DMS 273 treated with DMSO at 0.1 percent for 48 hours (cell line): Measurements from ENCODE around the gene CCL20.
"Not testable (repeated sequence)": the region's sequence is repeated elsewhere in the genome, so short reads cannot be mapped to it uniquely, and the experiment has no call there.

ENCODE experiments used
- DNase-seq: peaks from one replicate; lab custom pipeline; 2025; lab: John Stamatoyannopoulos, UW

CCL20 gene, protein sequence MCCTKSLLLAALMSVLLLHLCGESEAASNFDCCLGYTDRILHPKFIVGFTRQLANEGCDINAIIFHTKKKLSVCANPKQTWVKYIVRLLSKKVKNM

DNA sequence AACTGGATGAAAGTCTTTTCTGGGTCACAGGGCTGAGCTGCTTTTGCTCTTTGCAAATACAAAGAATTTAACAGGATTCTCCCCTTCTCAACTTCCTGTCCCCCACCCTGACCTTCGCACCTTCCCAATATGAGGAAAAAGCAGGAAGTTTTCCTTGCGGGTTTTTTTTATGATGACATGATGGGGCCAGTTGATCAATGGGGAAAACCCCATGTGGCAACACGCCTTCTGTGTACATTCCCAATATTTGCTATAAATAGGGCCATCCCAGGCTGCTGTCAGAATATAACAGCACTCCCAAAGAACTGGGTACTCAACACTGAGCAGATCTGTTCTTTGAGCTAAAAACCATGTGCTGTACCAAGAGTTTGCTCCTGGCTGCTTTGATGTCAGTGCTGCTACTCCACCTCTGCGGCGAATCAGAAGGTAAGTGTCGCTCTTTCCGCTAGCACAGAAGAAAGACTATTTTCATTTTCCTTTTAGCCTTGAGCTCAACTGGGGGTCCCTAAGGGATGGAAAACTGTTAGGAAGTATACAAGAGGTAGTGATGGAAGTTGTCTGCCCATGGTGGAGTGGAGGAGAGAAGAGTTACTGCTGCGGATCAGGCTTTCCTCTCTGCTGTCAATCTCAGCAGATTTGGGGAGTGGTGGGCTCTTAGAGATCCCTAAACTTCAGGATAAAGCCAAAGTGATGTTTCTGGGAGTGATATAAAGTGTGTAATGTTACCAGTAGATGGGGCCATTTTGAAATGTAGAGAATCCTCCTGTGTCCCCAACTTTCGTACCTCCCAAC lies at the start of gene CCL20:
Gene CCL20, plus strand, starts transcription at position 281 of the 792 bp plus-strand sequence. Its CDS starts 70 bp downstream, at position 351.
- no peak for DNase-seq

DNA sequence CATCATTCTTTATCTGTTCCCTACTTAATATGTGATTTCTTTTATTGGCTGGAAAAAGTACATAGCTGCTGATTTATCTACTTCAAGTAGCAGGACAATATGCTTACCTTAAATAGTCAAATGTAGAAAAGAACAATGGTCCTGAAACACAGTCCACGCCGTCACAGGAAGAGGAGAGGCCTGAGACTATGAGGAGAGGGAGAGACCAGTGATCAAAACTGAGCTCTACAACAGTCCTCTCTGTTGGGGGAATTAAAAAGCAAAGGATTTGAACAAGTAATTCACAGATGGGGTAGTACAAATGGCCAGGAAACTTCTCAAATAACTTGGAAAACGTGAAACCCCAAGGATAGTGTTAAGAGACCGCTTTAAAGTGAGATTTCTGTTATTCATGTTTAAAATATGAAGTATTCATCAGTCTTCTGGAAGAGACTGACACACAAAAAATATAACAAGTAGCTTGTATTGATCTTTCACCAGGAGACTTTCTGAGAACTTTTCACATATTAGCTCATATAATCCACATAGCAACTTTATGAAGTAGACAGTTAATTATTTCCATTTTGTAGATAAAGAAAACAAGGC lies 47.8 kb upstream of the CCL20 start:
- no peak for DNase-seq

DNA sequence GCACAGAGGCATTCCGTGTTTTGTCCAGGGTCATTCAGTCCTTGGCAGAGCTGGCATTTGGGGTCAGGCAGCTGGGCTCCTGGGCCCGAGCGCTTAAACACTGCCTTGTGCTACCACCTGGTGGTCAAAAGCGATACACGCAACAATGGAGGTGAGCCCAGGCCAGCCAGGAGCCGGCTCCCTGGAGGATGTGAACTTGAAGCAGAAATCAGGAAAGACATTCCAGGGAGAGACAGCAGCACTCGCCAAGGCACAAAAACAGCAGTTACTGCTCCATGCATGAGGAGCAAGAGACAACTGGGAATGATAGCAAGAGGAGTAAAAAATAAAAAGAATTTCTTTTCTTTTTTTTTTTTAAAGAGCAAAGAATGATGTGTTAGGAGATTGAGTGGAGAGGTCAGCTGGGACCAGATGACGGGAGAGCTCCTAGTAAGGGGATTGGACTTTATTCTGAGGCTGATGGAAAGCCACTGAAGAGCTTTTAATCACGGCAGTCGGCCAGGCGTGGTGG lies 47.2 kb upstream of the CCL20 start:
- peak; percentile 9 for DNase-seq

DNA sequence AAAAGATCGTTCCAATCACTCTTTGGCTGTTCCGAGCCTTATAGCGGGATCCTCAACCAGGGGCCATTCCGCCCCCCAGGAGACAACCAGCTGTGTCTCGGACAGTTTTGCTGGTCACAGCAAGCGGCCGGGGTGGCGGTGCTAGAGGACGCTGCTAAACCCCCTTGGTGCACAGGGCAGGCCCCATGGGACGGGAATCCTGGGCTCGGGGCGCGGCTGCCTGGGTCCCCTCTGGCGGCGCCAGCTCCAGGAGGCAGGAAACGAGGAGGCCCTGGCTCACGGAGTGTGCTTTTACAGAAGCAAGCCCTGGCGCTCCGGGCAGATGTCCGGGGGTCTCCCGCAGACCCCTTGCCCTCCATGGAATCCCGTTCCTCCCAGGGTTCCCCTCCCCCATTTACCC lies 45.8 kb upstream of the CCL20 start:
- DNase-seq: no peak

DNA sequence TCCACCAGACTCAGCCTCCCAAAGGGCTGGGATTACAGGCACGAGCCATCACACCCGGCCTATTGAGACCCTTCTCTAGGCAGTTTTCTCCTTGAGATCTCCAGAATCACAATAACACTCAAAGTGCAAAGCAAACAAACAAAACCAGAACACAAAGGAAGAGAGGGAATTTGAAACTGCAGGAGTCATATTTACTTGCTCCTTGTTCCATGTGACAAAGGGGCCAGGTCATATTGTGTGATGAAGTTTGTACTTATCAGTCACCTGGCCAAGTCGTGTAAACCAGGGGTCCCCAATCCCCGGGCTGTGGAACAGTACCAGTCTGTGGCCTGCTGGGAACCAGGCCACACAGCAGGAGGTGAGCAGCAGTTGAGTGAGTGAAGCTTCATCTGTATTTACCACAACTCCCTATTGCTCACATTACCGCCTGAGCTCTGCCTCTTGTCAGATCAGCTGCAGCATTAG lies 41.4 kb upstream of the CCL20 start:
- DNase-seq: no peak

DNA sequence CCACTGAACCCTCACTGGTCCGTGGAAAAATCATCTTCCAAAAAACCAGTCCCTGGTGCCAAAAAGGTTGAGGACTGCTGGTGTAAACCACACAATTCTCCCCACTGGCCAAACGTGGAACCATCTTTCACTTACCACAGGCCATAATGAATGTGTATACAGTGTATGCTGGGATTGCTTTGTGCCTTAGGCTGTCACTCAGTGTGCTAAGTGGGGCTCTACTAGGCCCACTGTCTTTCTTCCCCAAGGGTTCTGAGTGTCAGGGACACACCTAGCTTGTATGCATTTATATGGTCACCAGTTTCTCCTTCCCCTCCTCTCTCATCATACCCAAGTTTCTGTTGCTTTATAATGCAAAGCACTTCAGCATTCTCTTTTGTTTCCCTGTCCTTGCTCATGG lies 40.7 kb upstream of the CCL20 start:
- DNase-seq: no peak

DNA sequence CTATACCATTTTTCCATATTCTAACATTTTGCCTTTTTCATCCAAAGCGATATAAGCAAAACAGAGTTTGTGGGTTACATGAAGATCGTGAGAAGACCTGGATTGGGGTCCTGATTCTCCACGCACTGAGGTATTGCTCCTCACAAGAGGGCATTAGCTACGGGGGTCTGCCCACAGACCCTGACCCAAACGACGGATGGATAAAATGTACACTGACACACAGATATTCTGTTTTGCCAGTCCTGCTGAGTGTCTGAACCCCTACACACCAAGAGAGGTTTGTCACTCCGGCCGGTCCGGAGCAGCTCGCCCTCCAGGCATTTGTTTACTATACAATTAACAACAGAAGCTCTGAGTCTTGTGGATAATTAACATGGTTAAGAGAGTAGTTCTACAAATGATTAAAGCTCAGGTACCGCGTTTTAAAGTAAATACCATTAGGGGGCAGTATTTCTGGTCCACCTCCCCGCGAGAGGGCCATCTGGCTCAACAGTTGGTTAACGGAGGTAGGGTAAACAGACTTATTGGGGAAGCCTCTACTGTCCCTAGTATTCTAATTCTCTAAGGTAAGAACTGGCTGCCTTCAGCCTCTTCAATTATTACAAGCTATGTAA lies 39.5 kb upstream of the CCL20 start:
- no peak for DNase-seq

DNA sequence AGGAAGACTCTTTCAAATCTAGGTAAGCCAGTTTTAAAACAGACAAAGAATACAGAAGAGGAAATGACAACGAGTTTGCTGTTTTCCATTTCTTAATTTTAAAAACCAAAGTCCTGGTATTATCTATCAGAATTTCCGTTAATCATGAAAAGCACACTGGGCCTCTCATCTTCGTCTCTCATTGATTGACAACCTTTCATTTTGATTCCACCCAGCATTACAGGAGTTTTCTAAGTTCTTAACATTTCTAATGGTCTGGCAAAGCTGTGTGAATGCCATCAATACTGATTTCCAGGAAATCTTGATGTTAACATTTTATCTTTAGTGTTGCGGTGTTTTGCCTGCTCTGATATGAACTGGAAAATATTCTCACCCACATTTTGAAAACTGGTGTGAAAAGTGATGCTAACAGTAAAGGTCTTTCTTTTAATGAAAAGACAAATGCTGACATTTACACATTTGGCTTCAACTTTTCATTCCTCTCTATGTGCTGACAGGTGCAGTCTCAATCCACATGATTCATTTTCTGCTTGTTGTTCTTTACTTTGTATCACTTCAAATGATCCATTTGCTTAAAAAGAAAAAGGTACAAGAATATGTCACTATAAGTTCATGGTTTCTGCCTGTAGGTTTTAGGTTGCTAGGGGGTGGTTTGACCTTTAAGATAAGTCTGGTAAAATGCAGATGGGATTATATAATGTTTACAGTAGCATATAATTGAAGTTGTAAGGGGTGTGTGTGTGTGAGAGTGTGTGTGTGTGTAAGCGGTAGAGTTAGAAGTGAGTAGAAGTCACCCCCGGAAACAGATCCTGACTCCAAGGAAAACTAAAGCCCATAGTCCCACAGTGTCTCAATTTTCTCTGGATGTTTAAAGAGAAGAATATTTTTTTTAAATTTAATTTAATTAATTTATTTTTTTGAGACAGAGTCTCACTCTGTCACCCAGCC lies 38.5 kb upstream of the CCL20 start:
- DNase-seq: no peak

DNA sequence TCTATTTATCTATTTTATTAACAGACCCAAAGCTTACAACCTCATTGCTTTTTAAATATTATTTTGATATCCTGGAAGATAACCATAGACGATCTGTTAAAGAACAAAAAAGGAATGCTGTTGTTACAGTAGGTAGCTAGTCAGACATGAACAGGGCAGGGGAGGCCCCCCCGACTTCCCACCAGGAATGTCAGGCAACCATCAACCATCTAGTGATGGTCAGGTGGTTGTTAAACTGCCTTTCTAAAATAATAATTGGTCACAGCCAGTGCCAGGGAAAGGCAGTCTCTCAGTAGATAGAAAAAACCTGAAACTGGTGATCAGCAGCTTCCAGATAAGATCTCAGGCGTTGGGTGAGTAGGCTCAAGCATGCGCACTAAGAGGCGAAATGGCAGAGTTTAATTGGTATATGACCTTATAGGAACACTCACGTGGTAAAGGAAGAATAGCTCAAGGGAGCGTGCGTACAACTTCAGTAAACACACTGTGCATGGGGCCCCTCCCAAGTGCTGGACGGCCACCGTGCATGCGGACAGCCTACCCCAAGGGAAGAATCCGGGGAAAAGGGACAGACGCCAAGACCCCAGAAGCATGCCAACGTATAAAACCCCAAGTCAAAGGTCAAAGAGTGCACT lies 32.5 kb upstream of the CCL20 start:
- no peak for DNase-seq

DNA sequence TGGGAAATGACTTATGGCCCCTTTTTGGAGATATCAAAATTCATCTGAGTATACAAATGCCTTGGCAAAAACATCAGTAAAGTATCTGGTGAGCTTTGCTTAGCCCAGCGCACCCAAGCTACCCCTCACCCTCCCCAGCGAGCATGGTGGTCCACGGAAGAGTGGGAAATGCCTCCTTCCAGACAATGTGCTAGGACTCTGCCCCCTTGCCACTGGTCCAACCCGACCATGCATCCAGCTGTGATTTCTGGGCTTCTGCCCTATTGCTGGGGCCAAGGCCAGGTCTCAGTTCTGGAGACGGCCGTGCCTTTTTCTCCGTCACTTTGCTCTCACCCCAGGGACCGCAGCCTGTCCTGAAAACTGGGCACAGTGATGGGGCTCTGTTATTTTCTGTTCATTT lies 31.8 kb upstream of the CCL20 start:
- no peak for DNase-seq

DNA sequence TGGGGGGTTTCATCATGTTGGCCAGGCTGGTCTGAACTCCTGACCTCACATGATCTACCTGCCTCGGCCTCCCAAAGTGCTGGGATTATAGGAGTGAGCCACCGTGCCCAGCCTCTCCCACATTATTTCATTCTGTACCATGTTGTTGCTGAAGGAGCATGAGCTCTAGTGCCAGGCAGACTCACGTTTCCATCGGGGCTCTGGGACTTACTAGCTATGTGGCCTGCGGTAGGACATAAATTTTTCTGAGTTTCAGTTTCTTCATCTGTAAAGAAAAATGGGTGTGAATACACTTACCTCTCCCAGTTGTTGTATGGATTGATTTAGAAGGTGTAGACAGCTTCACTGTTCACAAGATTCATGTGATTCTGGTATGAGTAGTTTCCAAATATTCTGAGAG lies 30.8 kb upstream of the CCL20 start:
- no peak for DNase-seq

DNA sequence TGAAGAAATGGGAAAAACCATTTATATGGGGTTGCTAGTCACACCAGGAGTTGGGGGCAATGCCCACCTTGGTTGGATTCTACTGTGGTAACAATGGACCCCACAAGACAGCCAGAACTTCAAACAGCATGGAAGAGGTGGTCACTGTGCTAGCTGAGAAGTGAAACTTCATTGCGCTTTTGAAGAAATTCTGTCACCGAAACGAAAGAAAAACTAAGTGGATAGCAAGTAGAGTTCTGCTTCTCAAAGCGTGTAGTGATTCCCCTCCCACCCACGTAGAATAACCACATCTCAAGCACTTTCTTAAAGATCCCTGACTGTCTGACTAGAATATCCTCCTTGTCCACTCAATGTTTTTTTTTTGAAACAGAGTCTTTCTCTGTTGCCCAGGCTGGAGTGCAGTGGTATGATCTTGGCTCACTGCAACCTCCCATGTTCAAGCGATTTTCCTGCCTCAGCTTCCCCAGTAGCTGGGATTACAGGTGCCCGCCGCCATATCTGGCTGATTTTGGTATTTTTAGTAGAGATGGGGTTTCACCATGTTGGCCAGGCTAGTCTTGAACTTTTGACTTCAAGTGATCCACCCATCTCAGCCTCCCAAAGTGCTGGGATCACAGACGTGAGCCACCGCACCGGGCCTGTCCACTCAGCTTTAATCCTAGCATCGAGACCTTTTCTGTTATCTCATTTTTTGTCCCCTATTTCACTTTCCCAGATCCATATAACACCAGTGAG lies 30.1 kb upstream of the CCL20 start:
- no peak for DNase-seq

DNA sequence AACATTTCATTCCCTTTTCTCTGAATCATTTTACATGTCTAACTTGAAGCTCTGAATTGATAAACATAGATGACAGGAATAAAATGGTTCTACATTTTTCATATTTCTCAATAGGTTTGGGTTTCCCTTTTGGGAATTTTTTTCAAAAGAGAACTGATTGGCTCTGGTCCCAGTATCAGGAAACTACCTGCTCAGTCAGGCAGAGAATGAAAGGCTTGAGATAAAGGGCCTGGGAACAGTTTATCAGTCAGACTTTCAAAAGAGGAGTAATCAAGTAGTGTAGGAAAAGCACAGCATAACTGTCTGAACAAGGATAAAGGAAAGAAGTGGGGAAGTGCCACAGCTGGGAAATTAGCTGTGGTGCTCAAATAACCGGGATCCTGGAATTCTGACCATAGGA lies 28.3 kb upstream of the CCL20 start:
- DNase-seq: no peak

DNA sequence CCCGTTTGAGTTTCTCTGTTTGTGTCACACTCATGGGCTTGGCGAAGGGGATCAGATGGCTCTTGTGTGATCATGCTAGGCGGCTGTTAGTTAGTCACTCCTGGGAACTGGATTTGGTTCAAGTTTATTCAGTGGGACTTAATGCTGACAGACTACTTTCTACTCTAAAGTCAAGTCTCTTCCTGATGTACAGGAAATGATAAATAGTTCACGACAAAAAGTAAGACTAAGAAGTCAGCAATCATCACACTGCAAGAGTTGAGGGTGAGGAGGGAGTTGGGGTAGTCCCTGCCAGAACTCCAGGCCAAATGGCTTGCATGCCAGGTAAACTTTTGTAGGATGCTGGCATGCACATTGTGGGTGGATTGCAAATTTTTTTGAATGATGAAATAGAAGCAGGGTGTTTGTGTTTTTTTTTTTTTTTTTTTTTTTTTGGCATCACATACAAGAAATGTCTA lies 25.1 kb upstream of the CCL20 start:
- DNase-seq: no peak

DNA sequence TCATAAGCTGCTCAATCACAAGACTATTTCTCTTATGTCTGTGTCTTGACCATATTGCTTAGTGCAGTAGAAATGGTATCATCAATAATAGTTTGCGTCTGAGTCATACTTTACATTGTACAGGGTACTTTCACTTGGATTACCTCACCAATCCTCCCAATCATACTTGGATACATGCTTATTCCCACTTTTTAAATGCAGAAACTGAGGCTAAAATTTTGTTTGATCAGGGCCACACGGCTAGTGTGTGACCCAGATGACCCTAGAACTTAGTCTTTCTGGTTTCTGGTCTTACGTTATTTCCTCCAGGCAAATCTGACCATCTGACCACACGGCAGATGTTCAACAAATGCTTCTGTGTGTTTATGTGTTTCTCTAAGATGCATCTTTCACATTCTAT lies 23.8 kb upstream of the CCL20 start:
- no peak for DNase-seq

DNA sequence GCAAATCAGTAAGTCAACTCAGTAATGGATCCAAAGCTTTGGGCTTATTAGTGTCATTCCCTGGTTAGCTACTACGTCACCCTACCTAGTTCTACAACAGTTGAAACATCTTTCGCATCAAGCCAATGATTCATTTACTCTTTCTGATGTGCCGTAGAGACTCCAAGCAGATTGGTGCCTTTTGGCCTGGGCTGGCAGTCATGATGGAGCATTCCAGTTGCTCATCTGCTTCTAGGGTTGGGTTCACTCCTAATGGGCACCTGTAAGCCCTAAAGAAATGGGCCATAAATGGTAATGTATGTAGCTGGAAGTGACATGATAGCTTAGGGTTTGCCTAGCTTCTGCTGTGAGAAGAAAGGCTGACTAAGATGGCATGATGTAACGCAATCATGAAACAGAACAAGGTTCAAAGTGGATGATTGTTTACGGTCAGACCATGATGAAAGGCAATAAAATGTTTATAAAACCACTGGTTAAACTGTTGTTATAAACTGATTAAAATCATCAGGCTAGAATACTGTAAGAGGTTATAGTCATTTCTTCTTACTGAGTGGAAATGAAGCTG lies 20.4 kb upstream of the CCL20 start:
- DNase-seq: no peak

DNA sequence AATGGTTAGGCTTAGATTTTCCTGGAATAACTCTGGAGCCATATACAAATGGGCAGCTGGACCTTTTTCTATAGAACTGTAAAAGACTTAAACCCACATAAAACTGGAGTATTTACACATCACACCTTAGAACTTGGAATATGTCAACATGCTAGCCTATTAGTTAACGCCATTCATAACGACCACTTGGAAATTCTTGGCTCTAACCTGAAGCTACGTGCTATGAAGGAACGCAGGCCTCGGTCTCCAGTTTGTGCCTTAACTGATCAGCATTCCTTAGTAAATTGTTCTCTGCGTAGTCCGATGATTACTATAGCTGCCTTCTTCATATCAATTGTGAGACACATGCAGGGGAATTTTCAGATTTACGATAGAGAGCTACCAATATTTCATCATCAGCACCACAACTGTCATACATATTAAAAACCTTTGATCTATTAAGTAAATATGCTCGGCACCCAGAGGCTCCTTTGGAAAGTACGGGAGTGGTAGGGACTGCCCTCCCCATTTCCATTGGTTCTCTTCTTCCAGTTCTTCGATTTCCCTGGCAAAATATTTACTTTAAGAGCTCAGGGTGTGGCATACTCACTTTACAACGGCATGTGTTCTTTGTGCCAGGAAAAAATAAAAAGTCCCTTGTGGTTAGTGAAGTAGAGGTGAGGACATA lies 17.5 kb upstream of the CCL20 start:
- DNase-seq: no peak

DNA sequence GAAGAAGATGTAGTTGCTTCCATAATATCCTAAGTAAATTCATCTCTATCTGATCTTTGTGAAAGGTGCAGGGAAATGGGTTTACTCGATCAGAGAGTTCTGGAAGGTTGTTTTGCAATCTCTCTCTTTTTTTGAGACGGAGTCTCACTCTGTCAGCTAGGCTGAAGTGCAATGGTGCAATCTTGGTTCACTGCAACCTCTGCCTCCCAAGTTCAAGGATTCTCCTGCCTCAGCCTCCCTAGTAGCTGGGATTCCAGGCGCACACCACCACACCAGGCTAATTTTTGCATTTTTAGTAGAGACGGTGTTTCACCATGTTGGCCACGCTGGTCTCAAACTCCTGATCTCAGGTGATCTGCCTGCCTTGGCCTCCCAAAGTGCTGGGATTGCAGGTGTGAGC lies 16.9 kb upstream of the CCL20 start:
- DNase-seq: not testable (repeated sequence)

DNA sequence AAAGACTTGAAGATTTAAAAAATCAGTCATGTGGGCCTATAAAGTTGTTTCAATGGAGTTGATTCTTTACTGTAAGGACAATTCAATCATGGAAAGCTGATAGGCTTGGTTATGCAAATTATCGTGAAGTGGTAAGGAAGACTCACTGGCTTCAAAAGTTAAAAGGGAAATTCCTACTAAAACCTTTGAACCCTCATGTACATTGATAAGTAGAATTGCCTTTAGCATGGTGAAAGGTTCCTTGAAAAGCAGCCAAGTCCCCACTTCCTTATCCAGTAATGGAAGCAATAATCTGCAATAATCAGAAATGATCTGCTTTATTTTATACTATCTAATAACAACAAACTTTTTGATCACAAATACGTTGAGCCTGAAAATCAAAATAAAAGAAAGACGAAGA lies 14.4 kb upstream of the CCL20 start:
- no peak for DNase-seq

DNA sequence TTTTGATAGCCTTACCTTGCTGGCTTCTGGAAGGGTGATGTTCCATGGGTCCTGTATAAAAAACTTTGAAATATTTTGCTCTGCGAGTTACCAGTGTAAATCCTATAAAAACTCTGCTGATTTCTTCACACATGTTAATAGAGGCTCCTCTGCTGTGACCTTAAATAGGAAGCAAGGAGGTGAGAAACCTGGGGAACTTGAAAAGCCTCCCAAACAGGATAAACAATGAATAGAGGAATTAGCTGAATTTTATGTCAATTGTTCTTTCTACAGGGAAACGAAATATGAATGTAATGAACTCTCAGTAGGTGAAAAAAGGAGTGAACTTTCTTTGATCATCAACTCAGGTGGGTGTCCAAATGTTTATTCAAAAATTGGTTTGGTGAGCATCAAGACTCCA lies 10.8 kb upstream of the CCL20 start:
- no peak for DNase-seq
